GM18867 (cell line): Measurements from ENCODE around the gene GRIN2A.

ENCODE experiments used
- ATAC-seq: cut with Tn5 transposase; IDR thresholded peaks from one replicate; pipeline ENCODE4 v1.9.1; 2021; ENCODE audit warnings: mild to moderate bottlenecking, moderate library complexity; ENCODE audit not compliant: unreplicated experiment

Gene GRIN2A

GRCh38 chr16:10090816-10091215, 91.4 kb downstream of the GRIN2A start:
- ATAC-seq, result no peak

- ATAC-seq, result no peak
These were observed 93.8 kb downstream of the GRIN2A start for GRCh38 chr16:10088380-10088793.

GRCh38 chr16:10087151-10087550, 95.1 kb downstream of the GRIN2A start:
- no peak for ATAC-seq

- ATAC-seq, result no peak
These were observed 95.6 kb downstream of the GRIN2A start for GRCh38 chr16:10086620-10087019.

- no peak for ATAC-seq
These were observed 97.0 kb downstream of the GRIN2A start for GRCh38 chr16:10085078-10085798.

- no peak for ATAC-seq
These were observed 98.9 kb downstream of the GRIN2A start for GRCh38 chr16:10083301-10083700.

GRCh38 chr16:10081201-10081940, 100.9 kb downstream of the GRIN2A start:
- no peak for ATAC-seq

GRCh38 chr16:10080051-10080772, 102.0 kb downstream of the GRIN2A start:
- ATAC-seq, result no peak

GRCh38 chr16:10078541-10078949, 103.7 kb downstream of the GRIN2A start:
- no peak for ATAC-seq

- no peak for ATAC-seq
These were observed 104.4 kb downstream of the GRIN2A start for GRCh38 chr16:10077861-10078260.

- ATAC-seq, result no peak
These were observed 106.2 kb downstream of the GRIN2A start for GRCh38 chr16:10076037-10076436.

GRCh38 chr16:10070591-10070990, 111.6 kb downstream of the GRIN2A start:
- ATAC-seq, result no peak

- no peak for ATAC-seq
These were observed 112.9 kb downstream of the GRIN2A start for GRCh38 chr16:10069374-10069773.

GRCh38 chr16:10067835-10068234, 114.4 kb downstream of the GRIN2A start:
- no peak for ATAC-seq

GRCh38 chr16:10067406-10067805, 114.8 kb downstream of the GRIN2A start:
- no peak for ATAC-seq

GRCh38 chr16:10065019-10065418, 117.2 kb downstream of the GRIN2A start:
- ATAC-seq, result no peak

- no peak for ATAC-seq
These were observed 133.4 kb downstream of the GRIN2A start for GRCh38 chr16:10048850-10049249.

- ATAC-seq, result no peak
These were observed 136.3 kb downstream of the GRIN2A start for GRCh38 chr16:10045947-10046346.

GRCh38 chr16:10045291-10045775, 136.9 kb downstream of the GRIN2A start:
- no peak for ATAC-seq

GRCh38 chr16:10040136-10041080, 141.8 kb downstream of the GRIN2A start:
- ATAC-seq, result no peak
